WI38 (cell line): ENCODE results near the gene PCDHA1.
"Not testable (repeated sequence)": the region's sequence is repeated elsewhere in the genome, so short reads cannot be mapped to it uniquely, and the experiment has no call there.

Source experiments
- H3K4me3 ChIP-seq: 2 replicates; pipeline ENCODE4 v1.5.1; 2011; ENCODE audit warnings: low read depth, mild to moderate bottlenecking, control low read depth, low read length
- CTCF ChIP-seq: IDR thresholded peaks from 2 replicates; pipeline ENCODE4 v1.5.1; 2012; ENCODE audit warnings: low read depth, mild to moderate bottlenecking, control low read depth, low read length

Gene PCDHA1

GRCh38 chr5:140857987-140858240, 72.0 kb downstream of the PCDHA1 start:
- no peak overlapping the region for H3K4me3 ChIP-seq
- TF ChIP-seq CTCF, result no peak

- TF ChIP-seq CTCF, result no peak
- no peak overlapping the region for H3K4me3 ChIP-seq
Measured at GRCh38 chr5:140862441-140863295, 76.7 kb downstream of the PCDHA1 start.

- H3K4me3 ChIP-seq, result no peak within 1 kb of the TSS
- no peak for TF ChIP-seq CTCF
Measured at GRCh38 chr5:140868721-140869554, 83.0 kb downstream of the PCDHA1 start, which contains the start of gene PCDHA11. Gene PCDHA11, plus strand, starts transcription at chr5:140868957. Its CDS starts 147 bp downstream, at chr5:140869104.

- no peak overlapping the region for H3K4me3 ChIP-seq
- TF ChIP-seq CTCF, result no peak
Measured at GRCh38 chr5:140869555-140869886, 83.6 kb downstream of the PCDHA1 start.

GRCh38 chr5:140870221-140871201, 84.6 kb downstream of the PCDHA1 start:
- H3K4me3 ChIP-seq, result no peak overlapping the region
- no peak for TF ChIP-seq CTCF

- TF ChIP-seq CTCF, result no peak
- H3K4me3 ChIP-seq, result no peak within 1 kb of the TSS
Measured at GRCh38 chr5:140875085-140876065, 89.4 kb downstream of the PCDHA1 start, which contains the start of gene PCDHA12. Gene PCDHA12, plus strand, starts transcription at chr5:140875308. Its CDS starts 165 bp downstream, at chr5:140875473.

- not testable (repeated sequence) for H3K4me3 ChIP-seq
Measured at GRCh38 chr5:140876541-140877261, 90.8 kb downstream of the PCDHA1 start.
